GM19043 (cell line): Measurements from ENCODE around the gene ZFP36L2.

Experiments
- ATAC-seq: cut with Tn5 transposase; IDR thresholded peaks from one replicate; pipeline ENCODE4 v1.9.1; 2021; ENCODE audit warnings: low read depth; ENCODE audit not compliant: unreplicated experiment

Gene ZFP36L2

DNA sequence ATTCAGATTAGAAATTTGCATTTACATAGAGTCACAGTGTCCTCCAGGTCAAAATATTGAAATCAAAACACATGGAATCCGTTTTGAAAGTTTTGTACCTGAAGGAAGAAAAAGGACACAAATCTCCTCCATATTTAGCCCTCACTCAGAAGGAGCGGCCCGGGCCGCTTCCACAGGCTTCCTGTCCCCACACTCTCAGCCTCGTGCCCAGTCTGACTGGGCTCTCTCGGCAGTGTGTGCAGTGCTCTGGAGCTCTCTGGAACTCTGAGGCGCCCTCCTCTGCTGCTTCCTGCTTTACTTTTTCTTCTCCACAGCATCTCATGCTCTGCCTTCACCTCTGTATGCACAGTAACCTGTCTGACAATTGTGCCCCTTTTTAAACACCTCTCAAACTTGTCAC is 22.2 kb upstream of the ZFP36L2 start:
- no peak for ATAC-seq

DNA sequence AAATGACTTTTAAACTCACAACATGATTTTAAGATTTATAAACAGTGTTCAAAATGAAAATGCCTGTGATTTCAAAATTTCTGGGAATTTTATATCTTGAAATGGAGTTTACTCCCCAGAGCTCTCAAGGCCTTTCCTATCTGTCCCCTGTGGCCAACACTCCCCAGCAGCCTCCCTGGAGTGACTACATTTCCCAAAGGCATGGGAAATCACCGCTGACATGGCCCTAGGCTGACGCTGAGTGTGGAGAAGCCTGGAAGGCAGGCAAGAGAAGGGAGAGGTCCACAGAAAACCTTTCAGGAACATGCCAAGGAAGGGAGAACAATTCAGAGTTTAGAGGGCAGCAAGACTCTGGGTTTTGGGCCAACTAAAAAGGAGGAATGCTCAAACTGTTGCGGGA is 20.2 kb upstream of the ZFP36L2 start:
- ATAC-seq = no peak

DNA sequence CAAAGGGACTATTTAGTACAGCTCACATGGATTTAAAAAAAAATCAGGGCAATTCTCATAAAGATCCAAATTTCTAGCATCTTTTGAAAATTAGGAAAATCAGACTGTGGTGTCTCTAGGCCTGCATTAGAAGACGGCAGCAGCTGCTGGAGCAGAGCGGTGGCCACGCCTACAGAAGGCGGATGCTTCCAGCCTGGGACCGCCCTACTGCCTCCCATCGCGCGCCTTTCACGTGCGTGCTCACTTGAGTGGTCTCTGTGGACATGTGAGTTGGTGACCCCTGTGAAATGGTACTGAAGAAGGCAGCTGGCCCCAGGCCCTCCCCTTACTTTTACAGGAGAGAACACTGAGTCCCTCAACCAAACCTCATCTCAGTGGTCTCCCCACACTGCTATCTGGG is 15.2 kb upstream of the ZFP36L2 start:
- no peak for ATAC-seq

DNA sequence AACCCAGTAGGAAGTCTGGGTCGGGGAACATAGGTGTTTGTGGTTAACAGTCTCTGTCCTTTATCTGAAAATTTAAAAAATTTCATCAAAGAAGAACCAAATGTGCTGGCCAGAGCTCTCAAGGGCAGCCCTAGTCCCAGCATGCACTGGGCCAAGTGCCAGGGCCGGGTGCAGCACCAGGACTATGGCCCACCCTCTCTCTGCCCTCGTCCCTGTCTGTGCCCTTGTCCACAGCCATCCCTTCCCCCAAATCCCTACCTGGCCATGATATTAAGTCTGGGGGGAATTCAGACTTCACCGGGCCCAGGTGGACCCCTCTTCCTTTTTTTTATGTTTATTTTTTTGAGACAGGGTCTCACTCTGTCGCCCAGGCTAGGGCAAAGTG is 14.4 kb upstream of the ZFP36L2 start:
- no peak for ATAC-seq

DNA sequence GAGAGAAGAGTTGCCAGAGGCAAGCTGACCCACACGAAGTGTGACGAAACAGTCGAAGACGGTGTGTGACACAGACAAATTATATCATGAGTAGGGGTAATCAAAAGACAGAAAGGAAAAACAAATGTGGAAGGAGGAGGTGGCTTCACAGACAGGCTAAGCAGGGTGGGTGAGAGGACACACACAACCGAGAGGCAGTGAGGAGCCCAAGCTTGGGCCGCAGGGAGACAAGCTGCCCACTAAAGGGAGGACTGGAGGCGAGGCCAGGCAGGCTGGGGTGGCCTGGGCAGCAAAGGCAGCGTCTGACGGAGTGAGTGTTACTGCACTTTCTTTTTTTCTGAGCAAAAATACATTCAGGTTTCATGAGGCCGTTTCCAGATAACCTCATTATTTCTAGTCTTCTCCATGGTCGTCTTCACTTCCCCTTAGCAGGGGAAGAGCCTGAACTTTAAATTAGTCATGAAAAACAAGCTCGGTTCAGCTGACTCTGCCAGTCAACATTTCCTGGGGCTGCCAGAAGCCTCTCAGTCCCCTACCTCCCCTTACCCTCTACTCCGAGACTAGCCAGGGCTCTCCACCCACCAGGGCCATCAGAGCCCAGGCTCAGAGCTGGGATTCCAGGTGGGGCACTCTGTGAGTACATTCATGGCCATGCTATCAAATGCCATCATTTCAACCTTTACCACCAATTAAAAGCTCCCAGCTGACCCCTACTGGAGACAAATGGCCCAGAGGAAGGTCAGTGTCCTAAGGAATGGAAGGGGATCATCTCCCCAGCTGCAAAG is 13.8 kb upstream of the ZFP36L2 start:
- peak; percentile 71 for ATAC-seq

DNA sequence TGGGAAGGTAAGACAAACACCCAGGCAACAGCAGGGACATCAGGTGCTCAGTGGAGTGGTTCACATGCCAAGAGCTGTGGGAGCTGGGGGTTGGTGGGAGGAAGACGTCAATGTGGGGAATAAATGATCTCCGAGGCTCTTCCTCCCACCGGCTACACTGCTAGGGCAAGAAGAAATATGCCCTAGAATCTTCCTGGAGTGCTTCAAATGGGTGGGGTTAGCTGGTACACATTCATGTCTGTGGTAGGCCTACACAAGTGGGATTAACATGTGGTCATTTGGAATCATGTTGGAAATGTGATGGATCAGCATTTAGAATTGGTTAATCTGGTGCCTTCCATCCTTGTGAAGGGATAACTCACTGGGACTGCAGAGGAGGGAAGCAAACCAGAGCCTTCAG is 12.4 kb upstream of the ZFP36L2 start:
- ATAC-seq = no peak

DNA sequence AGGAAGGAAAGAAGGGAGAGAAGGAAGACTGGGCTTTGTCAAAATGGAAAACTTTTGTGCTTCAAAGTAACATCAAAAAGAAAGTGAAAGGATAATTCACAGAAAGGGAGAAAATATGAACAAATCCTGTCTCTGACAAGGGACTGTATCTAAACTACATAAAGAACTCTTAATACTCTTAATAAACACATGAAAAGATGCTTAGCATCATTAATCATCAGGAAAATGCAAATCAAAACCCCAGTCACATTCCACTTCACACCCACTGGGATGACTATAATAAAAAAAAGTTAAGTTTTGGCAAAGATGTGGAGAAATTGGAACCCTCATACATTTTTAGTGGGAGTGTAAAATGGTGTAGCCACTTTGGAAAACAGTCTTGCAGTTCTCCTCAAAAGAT is 11.8 kb upstream of the ZFP36L2 start:
- no peak for ATAC-seq

DNA sequence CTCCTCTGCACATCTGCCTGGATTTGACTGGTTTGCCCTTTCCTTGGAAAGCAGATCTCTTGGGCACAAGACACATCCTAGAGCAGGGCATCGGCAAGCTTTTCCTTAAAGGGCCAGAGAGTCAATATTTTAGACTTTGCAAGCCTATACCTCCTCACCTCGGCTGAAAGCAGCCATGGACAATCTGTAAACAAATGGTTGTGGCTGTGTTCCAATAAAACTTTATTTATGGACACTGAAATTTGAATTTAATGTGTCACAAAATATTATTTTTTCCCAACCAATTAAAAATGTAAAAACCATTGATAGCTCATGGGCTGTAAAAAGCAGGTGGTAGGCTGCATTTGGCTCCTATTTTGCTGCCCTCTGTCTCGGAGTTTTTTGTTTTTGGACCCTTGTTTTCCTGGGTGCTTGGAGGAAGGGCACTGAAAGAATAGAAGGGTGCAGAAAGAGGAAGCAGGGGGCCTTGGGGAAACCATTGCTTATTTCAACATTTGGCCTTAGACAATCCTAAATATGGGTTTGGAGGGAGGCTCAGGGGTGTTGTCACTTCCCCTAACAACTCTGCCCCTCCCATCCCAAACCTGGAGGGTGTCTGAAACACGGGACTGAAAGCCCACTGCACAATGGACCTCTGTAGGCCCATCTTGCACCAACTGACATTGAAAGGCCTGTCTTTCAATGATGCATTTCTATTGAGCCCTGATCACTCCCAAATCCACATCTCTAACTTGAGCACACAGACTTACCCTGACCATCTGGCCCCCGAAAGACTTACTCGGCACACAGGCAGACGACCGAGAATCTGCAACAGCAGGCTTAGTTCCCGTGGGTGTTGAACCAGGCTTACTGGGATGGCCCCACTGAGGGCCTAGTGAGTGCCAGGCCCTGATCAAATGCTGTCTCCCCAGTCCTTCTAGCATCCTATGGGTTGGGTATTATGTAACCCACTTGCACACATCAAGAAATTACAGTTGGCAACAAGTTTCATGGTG is 7.1 kb upstream of the ZFP36L2 start:
- no peak for ATAC-seq

DNA sequence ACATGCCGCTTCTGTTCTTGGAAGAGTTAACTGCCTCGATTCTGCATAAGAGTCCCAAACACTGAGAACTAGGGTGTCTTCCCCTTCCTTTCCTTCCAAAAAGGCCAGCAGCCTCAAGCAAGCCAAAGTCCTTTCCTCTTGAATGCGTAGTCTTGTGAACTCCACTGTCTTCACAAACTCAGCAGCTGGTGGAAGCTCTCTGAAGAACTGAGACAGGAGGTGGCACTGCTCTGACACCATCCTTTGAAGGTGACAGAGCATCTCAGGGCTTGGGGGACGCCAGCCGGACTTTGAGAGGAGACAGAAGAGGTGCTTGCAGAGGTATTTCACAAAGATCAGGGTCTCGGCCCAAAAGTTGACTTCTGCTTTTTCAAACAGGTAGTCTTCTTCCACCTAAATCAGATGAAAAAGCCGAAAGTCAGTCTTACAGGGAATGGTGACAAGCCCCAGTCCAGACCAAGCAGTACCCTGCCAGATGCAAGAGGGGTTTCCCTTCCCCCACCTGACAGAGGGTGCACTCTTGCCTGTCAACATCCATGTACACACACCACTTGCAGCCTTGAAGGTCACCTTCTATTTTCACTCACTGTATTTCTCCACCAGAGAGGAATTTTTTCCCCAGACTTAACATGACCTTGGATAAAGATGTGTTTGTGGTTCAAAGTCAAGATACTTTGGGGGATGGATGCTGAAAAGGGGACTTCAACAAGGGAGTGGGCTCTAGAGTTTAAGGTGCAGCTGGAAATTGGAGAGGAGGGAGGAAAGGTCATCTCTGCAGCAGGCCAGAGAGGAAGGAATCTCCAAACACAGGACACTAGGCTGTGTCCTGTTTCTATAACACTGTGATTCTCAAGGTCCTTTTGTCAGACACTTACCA is 4.8 kb upstream of the ZFP36L2 start:
- no peak for ATAC-seq

DNA sequence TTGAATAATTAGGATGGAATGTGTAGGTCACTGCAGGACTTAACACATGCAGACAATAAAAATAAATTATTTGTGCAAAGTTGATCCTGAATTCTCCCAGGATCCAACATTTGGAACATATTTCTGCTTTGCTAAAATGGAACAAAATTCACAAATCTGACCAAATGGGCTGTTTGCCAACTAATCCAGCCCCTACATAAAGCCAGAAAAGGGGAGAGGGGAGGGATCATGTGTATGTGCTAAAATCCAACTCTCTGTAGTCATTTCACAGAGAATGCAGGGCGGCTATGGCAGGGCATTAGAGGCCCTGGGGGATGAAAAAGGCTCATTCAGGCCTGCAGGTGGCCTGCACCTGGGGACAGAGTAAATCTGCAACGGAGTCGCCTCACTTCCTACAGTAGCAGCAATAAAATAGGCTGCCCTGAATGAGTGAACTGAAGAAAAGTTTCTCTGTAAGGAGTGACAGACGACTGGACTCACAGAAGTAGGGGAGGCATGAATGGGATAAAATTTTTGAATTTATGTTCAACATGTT is 4.0 kb upstream of the ZFP36L2 start:
- no peak for ATAC-seq

DNA sequence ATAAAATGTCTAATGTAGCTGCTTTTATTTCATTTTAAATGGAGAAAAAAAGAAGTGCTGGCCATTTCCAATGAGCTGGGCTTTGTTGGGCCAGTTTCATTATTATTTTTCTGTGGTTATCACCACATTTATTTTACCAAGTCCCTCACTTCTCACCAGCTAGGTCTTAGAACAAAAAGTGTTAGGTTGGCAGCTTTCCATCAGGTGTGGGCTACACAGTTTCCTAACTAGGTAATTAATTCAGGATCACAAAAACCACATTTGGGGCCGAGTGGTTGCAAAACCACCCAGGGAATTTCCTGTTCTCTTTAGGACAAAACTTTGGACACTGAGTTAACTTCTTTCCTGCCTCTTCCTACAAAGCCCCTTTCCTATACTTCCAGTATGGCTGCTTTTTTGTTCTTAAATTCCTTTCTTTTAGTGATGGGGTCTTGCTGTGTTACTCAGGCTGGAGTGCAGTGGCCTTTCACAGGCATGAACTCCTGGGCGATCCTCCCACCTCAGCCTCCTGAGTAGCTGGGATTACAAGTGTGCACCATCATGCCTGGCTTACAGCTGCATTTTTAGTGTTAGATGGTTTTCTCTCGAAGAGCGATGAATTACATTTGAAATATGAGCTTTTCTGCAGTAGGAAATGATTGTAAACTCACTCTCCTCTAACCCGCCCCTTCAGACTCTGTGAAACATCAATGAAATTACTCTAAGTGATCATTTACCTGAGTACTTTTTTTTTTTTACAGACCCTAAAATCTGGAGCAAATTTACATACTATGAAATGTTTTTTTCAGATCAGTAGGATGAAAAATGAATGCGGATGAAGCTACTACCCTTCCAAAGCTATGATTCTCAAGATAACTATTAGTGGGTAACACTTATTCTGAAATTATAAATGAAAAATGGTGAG is 2.6 kb upstream of the ZFP36L2 start:
- ATAC-seq = no peak

DNA sequence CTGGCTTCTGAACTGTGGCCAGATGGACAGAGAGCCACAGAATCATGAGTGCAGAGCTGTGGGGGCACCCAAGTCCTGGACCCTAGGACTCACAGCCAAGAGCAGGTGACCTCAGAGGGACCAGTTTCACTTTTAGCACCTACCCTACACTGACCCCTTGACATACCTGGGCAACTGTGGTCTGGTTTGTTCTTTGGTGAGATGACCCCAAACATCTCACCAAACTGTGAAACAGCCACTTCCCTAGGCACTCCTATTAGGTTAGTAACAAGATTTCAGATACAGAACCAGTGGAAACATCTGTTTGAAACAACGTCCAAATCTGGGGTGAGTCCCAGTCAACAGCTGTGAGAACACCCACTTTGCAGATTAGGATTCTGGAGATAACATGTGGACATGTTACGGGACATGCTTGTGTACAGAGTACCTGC is 1.9 kb upstream of the ZFP36L2 start:
- ATAC-seq = no peak

DNA sequence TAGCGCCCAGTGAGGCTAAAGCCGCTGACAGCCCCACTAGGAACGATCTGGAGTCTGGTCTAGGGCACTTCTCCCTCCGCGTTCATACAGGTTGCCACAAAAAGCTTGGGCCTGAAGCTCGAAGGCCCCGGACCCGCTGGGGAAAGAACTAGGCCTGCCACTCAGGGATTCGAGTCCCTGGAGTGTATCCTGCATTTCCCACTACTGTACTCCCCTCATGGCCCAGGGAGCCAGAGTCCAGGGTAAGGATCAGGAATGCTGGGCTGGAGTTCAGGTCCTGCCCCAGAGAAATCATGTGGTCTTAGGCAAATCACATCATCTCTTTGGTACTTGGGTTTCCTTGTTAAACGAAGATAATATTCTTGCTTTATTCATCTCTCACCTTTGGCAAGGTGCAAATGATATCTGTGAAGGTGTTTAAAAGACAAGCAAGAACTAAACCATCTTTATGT is 1.4 kb upstream of the ZFP36L2 start:
- ATAC-seq = no peak

DNA sequence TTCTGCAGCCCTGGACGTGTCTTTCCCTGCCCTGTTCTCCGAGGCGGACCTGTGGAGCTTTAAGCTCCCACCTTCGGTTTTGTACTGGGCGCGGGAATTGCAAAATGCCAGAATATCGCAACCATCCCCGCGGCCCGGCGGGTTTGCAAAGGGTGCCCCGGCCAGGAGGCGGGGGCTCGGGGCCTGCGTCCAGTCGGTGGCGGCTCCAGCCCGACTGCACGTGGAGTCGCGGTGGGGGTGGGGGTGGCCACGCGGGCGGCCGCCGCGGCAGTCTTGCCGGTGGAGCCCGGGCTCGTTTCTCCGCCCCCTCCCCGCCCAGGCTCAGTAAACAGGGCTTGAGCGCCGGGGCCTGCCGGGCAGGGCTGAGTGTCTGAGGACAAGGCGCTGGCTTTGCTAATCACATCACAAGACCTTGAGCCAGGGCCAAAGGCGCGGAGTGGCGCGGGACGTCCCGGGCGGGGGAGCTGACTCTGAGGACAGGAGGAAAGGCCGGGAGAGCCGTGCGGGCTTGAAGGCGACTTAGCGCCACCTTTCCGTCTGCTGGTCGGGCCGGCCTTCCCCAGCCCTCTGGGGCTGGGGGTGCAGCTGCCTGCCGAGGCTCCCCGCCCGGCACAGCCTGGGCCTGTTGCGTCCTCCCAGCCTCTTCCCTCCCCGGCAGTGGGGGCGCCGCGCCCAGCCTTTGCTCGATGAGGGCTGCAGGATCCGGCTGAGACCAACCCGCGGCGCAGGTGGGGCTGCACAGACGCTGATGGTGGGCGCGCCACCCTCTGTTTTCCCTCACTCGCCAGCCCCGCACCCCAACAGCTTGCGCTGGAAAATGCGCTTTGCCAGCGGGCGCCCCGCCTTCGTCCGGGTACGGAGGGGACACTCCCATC is 786 bp upstream of the ZFP36L2 start:
- ATAC-seq = no peak

DNA sequence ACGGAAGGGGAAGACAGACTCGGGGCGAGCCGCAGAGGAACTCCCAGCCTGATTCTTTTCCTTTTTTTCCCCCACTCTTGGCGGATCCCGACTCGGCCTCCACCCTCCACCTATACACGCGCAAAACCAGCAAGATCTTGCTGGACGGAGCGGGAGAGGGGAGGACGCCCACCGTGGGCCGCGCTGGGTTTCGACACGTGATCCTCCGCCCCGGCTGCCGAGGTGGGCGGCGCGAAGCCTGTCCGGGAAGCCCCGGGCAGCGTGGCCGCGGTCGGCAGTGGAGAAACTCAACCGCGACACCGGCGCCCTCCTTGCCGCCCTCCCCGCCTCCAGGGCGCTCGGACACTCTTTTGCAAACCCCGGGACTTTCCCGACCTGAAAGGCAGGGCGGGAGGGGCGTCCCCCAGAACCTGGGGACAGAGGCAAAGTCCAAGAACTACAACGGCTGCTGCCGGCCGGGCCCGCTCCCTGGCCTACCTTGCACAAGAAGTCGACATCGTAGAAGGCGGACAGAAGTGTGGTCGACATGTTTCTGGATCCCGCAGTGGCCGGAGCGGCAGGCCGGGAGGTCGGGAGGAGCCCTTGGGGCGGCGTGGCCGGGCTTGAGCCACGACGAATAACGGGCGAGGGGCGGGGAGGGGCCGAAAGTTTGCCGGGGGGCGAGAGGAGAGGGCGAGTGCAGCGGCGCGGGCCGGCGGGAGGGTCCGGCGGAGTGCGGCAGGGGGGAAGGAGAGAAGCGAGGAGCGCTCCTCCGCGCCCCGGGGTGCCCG is 433 bp downstream of the ZFP36L2 start:
- ATAC-seq = peak; percentile 19

DNA sequence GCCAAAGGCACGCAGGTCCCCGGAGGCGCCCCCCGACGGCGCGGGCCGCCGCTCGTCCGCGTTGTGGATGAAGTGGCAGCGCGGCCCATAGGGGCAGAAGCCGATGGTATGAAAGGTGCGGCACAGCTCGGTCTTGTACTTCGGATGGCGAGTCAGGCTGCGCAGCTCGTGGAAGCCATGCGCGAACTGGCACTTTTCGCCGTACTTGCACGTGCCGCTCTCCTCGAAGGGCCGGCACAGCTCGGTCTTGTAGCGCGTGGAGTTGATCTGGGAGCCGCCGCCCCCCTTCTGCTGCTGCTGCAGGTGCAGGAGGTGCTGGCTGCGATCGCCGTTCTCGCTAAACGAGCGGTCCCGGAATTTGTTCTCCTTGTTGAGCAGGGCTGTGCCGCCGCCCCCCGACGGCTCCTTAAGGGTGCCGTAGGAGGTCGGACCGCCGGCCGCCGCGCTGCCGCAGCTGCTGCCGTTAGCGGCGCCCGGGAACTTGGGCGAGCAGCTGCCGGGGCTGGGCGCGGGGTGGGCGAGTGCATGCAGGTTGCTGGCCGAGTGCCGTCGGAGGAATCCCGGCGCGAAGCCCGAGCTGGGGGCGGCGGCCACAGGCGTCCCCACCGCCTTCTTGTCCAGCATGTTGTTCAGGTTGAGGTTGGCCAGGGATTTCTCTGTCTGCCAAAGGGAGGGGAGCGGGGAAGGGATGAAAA is 1.2 kb downstream of the ZFP36L2 start:
- ATAC-seq = no peak

DNA sequence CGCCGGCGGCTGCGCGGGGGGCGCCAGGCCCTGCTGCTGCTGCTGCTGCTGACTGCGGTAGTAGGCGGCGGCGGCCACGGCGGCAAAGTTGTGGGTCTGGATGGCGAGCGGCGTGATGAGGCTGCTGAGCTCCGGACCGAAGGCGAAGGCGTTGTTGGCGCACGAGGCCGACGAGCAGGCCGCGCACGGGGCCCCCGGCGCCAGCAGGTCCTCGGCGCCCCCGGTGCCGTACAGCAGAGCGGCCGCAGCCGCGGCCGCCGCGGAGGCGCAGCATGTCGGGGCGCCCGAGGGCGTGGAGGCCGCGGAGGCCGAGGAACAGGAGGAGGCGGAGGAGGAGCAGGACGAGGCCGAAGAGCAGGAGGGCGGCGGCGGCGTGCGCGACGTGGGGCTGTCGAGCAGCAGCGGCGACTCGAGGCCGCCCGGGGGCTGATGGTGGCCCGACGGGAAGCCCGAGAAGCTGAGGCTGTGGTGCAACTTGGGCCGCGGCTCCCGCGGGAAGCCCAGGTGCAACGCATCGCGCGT is 1.8 kb downstream of the ZFP36L2 start:
- ATAC-seq = no peak
